HG03565 (cell line): Measurements from ENCODE around the gene MMP11.

ENCODE experiments used
- ATAC-seq: cut with Tn5 transposase; IDR thresholded peaks from one replicate; pipeline ENCODE4 v1.9.1; 2021; ENCODE audit warnings: mild to moderate bottlenecking, moderate library complexity; ENCODE audit not compliant: unreplicated experiment

Gene MMP11

GRCh38 chr22:23800297-23801237, 27.9 kb downstream of the MMP11 start:
- peak; percentile 59 for ATAC-seq

- no peak for ATAC-seq
Observed at GRCh38 chr22:23801238-23801821, 28.7 kb downstream of the MMP11 start.

GRCh38 chr22:23801886-23802377, 29.3 kb downstream of the MMP11 start:
- ATAC-seq: no peak

- no peak for ATAC-seq
Observed at GRCh38 chr22:23803001-23803819, 30.6 kb downstream of the MMP11 start.

GRCh38 chr22:23804781-23805291, 32.2 kb downstream of the MMP11 start:
- no peak for ATAC-seq

GRCh38 chr22:23806837-23807236, 34.2 kb downstream of the MMP11 start:
- ATAC-seq: no peak

- no peak for ATAC-seq
Observed at GRCh38 chr22:23812378-23812777, 39.7 kb downstream of the MMP11 start.

GRCh38 chr22:23815541-23816155, 43.0 kb downstream of the MMP11 start:
- ATAC-seq: no peak

- no peak for ATAC-seq
Observed at GRCh38 chr22:23816156-23816976, 43.7 kb downstream of the MMP11 start.

- ATAC-seq: no peak
Observed at GRCh38 chr22:23817146-23817545, 44.5 kb downstream of the MMP11 start.

- ATAC-seq: no peak
Observed at GRCh38 chr22:23818541-23818940, 45.9 kb downstream of the MMP11 start.

GRCh38 chr22:23820748-23821211, 48.1 kb downstream of the MMP11 start:
- ATAC-seq: no peak

- no peak for ATAC-seq
Observed at GRCh38 chr22:23822101-23822671, 49.5 kb downstream of the MMP11 start.

- ATAC-seq: no peak
Observed at GRCh38 chr22:23823331-23823791, 50.7 kb downstream of the MMP11 start.

GRCh38 chr22:23824476-23825245, 52.0 kb downstream of the MMP11 start:
- ATAC-seq: no peak

- no peak for ATAC-seq
Observed at GRCh38 chr22:23825246-23825905, 52.7 kb downstream of the MMP11 start.

- ATAC-seq: no peak
Observed at GRCh38 chr22:23826510-23827350, 54.1 kb downstream of the MMP11 start.
